Left ventricle myocardium inferior (tissue), 1 donor: Measurements from ENCODE around the gene OR2T35. TPM values are rescaled to one million over a fixed set of nuclear protein-coding genes. Genes with fewer than 3 reads are reported as not detected.

Source experiments
- DNase-seq: peaks from one replicate; pipeline ENCODE4 v3.0.0-alpha.2; 2020
- H3K27ac ChIP-seq: fragments of 200-600 bp; replicated peaks from 2 replicates; pipeline ENCODE4 v1.8.0; 2021
- H3K27me3 ChIP-seq: fragments of 200-600 bp; 2 replicates; pipeline ENCODE4 v1.8.0; 2021; ENCODE audit warnings: low read depth
- H3K36me3 ChIP-seq: fragments of 200-600 bp; 2 replicates; pipeline ENCODE4 v1.8.0; 2021
- H3K4me1 ChIP-seq: fragments of 200-600 bp; 2 replicates; pipeline ENCODE4 v1.8.0; 2021
- H3K4me3 ChIP-seq: fragments of 200-600 bp; 2 replicates; pipeline ENCODE4 v1.8.0; 2021; ENCODE audit warnings: mild to moderate bottlenecking, moderate library complexity
- H3K9me3 ChIP-seq: fragments of 200-600 bp; replicated peaks from 2 replicates; pipeline ENCODE4 v1.8.0; 2021
- intact Hi-C: fragments of 100-400 bp; cut with micrococcal nuclease; formaldehyde crosslinking; loops from one replicate; pipeline ENCODE4 v1.11.0; 2022
- total RNA-seq: library from RNA; stranded (reverse); fragmentation: NEBNext Ultra II Directional; extraction: Animal tissue kit (Norgen Biotek cat#: 25700); gene quantifications from one replicate; pipeline ENCODE4 v1.2.1, GENCODE V29; 2021
- TF ChIP-seq, protein P1 (sequence below): fragments of 200-600 bp; IDR thresholded peaks from 2 replicates; pipeline ENCODE4 v1.8.0; 2021; ENCODE audit warnings: antibody characterized with exemption, mild to moderate bottlenecking, borderline replicate concordance
- donor health status: DM: no; HTN: yes; CAD: no; lungs with severe emphysema.

Gene OR2T35
- total RNA-seq, 1 donor from 2014 or later = not detected

DNA sequence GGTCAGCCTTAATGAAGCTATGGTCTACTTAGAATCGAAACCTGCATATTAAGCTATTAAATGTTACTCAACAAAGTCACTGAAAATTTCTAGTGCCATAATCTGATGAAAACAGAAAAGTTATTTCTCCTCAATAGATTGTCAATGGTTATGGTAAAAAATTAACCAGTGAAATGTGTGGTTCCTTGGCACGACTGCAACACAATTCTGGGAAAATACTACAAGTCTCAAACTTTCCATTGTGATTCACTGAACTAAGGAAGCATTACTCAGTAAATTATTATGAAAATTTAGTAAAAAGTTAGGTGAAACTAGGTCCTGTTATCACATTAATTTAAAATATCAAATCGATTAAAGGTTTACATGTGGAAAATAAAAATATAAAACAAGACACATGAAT is 34.8 kb downstream of the OR2T35 start:
- H3K4me1 ChIP-seq = no peaks in the 10 kb centered on the region
- TF ChIP-seq, protein P1, sequence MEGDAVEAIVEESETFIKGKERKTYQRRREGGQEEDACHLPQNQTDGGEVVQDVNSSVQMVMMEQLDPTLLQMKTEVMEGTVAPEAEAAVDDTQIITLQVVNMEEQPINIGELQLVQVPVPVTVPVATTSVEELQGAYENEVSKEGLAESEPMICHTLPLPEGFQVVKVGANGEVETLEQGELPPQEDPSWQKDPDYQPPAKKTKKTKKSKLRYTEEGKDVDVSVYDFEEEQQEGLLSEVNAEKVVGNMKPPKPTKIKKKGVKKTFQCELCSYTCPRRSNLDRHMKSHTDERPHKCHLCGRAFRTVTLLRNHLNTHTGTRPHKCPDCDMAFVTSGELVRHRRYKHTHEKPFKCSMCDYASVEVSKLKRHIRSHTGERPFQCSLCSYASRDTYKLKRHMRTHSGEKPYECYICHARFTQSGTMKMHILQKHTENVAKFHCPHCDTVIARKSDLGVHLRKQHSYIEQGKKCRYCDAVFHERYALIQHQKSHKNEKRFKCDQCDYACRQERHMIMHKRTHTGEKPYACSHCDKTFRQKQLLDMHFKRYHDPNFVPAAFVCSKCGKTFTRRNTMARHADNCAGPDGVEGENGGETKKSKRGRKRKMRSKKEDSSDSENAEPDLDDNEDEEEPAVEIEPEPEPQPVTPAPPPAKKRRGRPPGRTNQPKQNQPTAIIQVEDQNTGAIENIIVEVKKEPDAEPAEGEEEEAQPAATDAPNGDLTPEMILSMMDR = no peak
- H3K4me3 ChIP-seq = no peak overlapping the region
- peaks cover 6% of the 10 kb centered on the region for H3K27me3 ChIP-seq
- intact Hi-C loops = no loop called here
- no peaks in the 10 kb centered on the region for H3K9me3 ChIP-seq
- DNase-seq = no peak
- H3K27ac ChIP-seq = no peak overlapping the region
- no peaks in the 10 kb centered on the region for H3K36me3 ChIP-seq

DNA sequence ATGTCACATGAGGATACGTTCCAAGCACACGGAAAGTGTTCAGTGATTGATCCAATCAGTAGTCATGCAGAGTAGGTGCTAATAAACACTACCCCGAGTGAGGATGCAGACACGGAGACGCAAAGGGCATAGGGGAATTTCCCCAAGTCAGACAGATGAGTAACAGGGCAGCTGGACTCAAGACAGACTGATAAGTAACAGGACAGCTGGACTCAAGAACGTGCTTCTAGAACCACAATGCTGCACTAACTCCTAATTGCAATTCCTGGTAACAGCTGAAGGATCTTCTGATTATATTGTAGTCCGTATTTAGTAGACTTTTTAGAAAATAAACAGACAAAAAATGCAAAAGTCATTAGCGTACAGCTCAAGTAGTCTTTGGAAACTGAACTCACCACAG is 45.7 kb downstream of the OR2T35 start:
- DNase-seq = no peak
- intact Hi-C loops = no loop called here
- TF ChIP-seq, protein P1 = no peak
- Histone ChIP-seq H3K27me3 (peaks cover 5% of the 10 kb centered on the region), H3K9me3 (peaks cover 7% of the 10 kb centered on the region), H3K4me3 (no peak overlapping the region), H3K27ac (no peak overlapping the region), H3K36me3 (no peaks in the 10 kb centered on the region), H3K4me1 (no peaks in the 10 kb centered on the region)

DNA sequence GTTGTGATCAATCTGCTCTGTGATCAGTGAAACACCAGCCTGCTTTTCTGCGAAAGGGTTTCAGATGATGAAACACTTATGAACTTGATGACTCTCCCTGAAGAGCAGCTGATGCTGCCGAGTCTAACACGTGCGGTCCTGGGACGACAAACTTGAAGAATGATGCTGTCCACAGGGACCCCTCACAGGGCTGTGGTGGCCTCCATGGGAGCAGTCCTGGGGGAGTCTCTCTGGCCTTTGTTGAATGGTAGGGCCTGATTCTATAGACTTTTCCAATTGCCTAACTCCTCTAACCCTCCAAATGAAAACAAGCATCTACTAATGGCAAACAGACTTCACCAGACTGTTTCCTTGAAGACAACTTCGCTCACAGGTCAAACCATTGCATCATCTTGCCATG is 47.5 kb downstream of the OR2T35 start, which contains the start of gene OR2T10:
Gene OR2T10, minus strand, starts transcription at position 112 of the 400 bp plus-strand sequence. CDS start 3,932 bp downstream, outside the sequence.
- Histone ChIP-seq H3K4me1 (no peaks in the 10 kb centered on the region), H3K27me3 (peaks cover 5% of the 10 kb centered on the region), H3K9me3 (no peaks in the 10 kb centered on the region), H3K4me3 (no peak within 1 kb of the TSS), H3K36me3 (no peaks in the 10 kb centered on the region), H3K27ac (no peak within 1 kb of the TSS)
- intact Hi-C loops = no loop called here
- TF ChIP-seq, protein P1 = no peak
- DNase-seq = no peak

DNA sequence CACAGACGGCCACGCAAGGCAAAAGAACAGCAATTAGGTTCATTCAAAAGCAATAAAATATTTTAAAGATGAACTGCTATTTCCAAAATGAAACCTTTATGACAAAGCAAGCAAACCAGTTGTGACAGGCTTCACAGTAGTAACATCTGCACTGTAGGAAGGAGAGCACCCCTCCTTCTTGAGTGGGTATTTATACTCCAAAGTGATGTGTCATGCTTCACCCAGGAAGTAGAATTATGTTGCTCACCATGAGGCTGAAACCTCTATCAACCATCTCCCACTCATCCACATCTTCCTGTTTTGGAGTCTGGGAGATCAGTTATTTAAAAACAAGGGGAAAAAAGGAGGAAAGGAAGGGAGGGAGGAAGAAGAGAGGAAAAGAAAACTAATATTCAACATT is 48.5 kb downstream of the OR2T35 start:
- Histone ChIP-seq H3K4me1 (no peaks in the 10 kb centered on the region), H3K4me3 (no peak overlapping the region), H3K9me3 (no peaks in the 10 kb centered on the region), H3K27me3 (peaks cover 5% of the 10 kb centered on the region), H3K27ac (no peak overlapping the region), H3K36me3 (no peaks in the 10 kb centered on the region)
- intact Hi-C loops = no loop called here
- TF ChIP-seq, protein P1 = no peak
- DNase-seq = no peak

GRCh38 chr1:248593226-248593625 is 51.9 kb downstream of the OR2T35 start:
- Histone ChIP-seq H3K4me3 (no peak overlapping the region), H3K27ac (no peak overlapping the region), H3K9me3 (no peaks in the 10 kb centered on the region), H3K36me3 (no peaks in the 10 kb centered on the region), H3K4me1 (no peaks in the 10 kb centered on the region), H3K27me3 (no peaks in the 10 kb centered on the region)
- no peak for DNase-seq
- TF ChIP-seq, protein P1 = no peak
- intact Hi-C loops = no loop called here
